GM20000 (cell line): ENCODE data around the gene ACOT9.
"Not testable (repeated sequence)": the region's sequence is repeated elsewhere in the genome, so short reads cannot be mapped to it uniquely, and the experiment has no call there.

Experiments
- DNase-seq: peaks from one replicate; pipeline ENCODE4 v3.0.0; 2012; ENCODE audit warnings: low spot score
- CTCF ChIP-seq: IDR thresholded peaks from 2 replicates; pipeline ENCODE4 v1.5.1; 2012; ENCODE audit warnings: mild to moderate bottlenecking, control low read depth; ENCODE audit errors: extremely low read depth, missing control alignments

ACOT9 gene

GRCh38 chrX:23692166-23692565, 50.9 kb downstream of the ACOT9 start:
- no peak for TF ChIP-seq CTCF
- DNase-seq, result no peak

- DNase-seq, result not testable (repeated sequence)
These were observed 66.6 kb downstream of the ACOT9 start for GRCh38 chrX:23676486-23676885.

- no peak for DNase-seq
- TF ChIP-seq CTCF, result no peak
These were observed 70.0 kb downstream of the ACOT9 start for GRCh38 chrX:23673108-23673507.

- no peak for DNase-seq
- TF ChIP-seq CTCF, result no peak
These were observed 72.5 kb downstream of the ACOT9 start for GRCh38 chrX:23670528-23670927.

GRCh38 chrX:23668335-23668734, 74.7 kb downstream of the ACOT9 start:
- no peak for TF ChIP-seq CTCF
- DNase-seq, result no peak

- DNase-seq, result peak; percentile 89
- TF ChIP-seq CTCF, result no peak
These were observed 75.6 kb downstream of the ACOT9 start, which contains the start of gene PRDX4 for GRCh38 chrX:23667239-23668177. Gene PRDX4, plus strand, starts transcription at chrX:23667493. Its CDS starts 78 bp downstream, at chrX:23667571.

- DNase-seq, result no peak
- no peak for TF ChIP-seq CTCF
These were observed 76.8 kb downstream of the ACOT9 start for GRCh38 chrX:23666282-23666681.

GRCh38 chrX:23664496-23664895, 78.6 kb downstream of the ACOT9 start:
- no peak for DNase-seq
- TF ChIP-seq CTCF, result no peak
